ENCODE results near the gene IRAK1BP1. TPM values are rescaled to one million over a fixed set of nuclear protein-coding genes. Genes with fewer than 3 reads are reported as not detected.
A peak's percentile ranks its signal among the peaks of the same experiment; 100 is the strongest.

The IRAK1BP1 gene, protein sequence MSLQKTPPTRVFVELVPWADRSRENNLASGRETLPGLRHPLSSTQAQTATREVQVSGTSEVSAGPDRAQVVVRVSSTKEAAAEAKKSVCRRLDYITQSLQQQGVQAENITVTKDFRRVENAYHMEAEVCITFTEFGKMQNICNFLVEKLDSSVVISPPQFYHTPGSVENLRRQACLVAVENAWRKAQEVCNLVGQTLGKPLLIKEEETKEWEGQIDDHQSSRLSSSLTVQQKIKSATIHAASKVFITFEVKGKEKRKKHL
- 4.5 TPM for polyA plus RNA-seq (2013, experiment 1 of 2)
- 5.6 TPM for polyA plus RNA-seq (2013, experiment 2 of 2)

DNA sequence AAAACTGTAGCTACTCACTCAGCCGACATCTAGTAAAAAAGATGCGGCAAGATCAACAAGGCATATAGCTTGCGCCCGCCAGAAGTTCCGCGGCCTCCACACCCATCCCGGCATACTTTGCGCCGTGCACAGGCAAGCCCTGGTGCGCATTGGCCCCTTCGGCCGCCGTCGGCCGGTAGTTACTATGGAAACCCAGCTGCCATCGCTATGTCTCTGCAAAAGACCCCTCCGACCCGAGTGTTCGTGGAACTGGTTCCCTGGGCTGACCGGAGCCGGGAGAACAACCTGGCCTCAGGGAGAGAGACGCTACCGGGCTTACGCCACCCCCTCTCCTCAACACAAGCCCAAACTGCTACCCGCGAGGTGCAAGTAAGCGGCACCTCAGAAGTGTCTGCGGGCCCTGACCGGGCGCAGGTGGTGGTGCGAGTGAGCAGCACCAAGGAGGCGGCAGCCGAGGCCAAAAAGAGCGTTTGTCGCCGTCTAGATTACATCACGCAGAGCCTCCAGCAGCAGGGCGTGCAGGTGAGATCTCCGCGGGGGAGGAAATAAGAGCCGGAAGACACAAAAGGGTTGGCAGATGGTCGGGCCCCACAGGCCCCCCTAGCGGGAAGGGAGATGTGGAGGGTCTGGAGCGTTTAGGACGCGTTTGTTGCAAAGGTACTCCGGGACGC, at the start of gene IRAK1BP1:
Gene IRAK1BP1 (plus strand): TSS at position 182 of the 671 bp plus-strand sequence. CDS start 26 bp downstream, at position 208.
- H3K27ac ChIP-seq (ENCODE audit: low read depth, low read length), result peak within 1 kb of the TSS; percentile 82

DNA sequence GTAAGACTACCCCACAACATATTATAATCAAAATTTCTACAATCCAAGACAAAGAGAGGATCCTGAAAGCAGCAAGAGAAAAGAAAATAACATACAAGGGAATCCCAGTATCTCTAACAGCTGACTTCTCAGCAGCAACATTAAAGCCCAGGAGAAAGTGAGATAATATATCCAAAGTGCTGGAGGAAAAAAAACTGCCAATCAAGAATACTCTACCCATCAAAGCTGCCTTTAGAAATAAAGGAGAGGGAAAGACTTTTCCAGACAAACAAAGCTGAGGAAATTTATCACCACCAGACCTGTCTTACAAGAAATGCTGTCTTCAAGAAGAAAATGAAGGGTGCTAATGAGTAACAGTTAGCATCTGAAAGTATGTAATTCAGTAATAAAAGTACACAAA, 43.3 kb upstream of the IRAK1BP1 start:
- Histone ChIP-seq H3K36me3 (ENCODE audit: insufficient read depth, low read length) (no peaks in the 10 kb centered on the region), H3K27me3 (ENCODE audit: insufficient read depth, low read length) (peaks cover 10% of the 10 kb centered on the region), H3K9me3 (ENCODE audit: insufficient read depth, low read depth, low read length) (no peaks in the 10 kb centered on the region), H3K4me3 (ENCODE audit: low read length) (no peak overlapping the region), H3K4me1 (ENCODE audit: insufficient read depth, low read length) (no peaks in the 10 kb centered on the region), H3K27ac (ENCODE audit: low read depth, low read length) (no peak overlapping the region), H3K9ac (ENCODE audit: low read depth, low read length) (no peak overlapping the region)

More for the DNA sequence above, at the start of gene IRAK1BP1:
- Histone ChIP-seq H3K27me3 (ENCODE audit: insufficient read depth, low read length) (no peaks in the 10 kb centered on the region), H3K36me3 (ENCODE audit: insufficient read depth, low read length) (no peaks in the 10 kb centered on the region), H3K4me1 (ENCODE audit: insufficient read depth, low read length) (no peaks in the 10 kb centered on the region), H3K9ac (ENCODE audit: low read depth, low read length) (peak within 1 kb of the TSS; percentile 75), H3K4me3 (ENCODE audit: low read length) (peak within 1 kb of the TSS; percentile 73), H3K9me3 (ENCODE audit: insufficient read depth, low read depth, low read length) (no peaks in the 10 kb centered on the region)
- under 1% methylated on average over 48 of the region's 48 CpGs for WGBS

DNA sequence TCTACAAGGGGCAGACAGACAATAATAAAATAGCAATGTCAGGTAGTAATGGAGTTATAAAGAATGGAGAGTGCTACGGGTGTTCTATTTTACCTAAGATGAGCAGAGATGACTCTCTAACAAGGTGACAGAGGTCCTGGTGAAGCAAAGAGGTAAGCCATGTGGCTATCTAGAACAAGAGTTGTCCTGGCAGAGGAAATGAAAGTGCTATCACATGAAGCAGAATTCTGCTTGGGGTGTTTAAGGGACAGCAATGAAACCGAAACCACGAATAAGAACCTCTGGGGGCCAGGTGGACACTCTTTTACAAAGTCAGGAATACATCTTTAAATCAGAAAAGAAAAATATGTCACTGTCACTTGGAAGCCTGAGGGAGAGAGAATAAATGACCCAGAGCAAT, 37.9 kb upstream of the IRAK1BP1 start:
- Histone ChIP-seq H3K27me3 (ENCODE audit: insufficient read depth, low read length) (peaks cover 1% of the 10 kb centered on the region; the same call in 1 of the 2 replicates), H3K9ac (ENCODE audit: low read depth, low read length) (no peak overlapping the region), H3K4me3 (ENCODE audit: low read length) (no peak overlapping the region), H3K27ac (ENCODE audit: low read depth, low read length) (no peak overlapping the region), H3K9me3 (ENCODE audit: insufficient read depth, low read depth, low read length) (no peaks in the 10 kb centered on the region), H3K36me3 (ENCODE audit: insufficient read depth, low read length) (no peaks in the 10 kb centered on the region), H3K4me1 (ENCODE audit: insufficient read depth, low read length) (no peaks in the 10 kb centered on the region)
- 89% methylated on average over 3 of the region's 3 CpGs for WGBS

DNA sequence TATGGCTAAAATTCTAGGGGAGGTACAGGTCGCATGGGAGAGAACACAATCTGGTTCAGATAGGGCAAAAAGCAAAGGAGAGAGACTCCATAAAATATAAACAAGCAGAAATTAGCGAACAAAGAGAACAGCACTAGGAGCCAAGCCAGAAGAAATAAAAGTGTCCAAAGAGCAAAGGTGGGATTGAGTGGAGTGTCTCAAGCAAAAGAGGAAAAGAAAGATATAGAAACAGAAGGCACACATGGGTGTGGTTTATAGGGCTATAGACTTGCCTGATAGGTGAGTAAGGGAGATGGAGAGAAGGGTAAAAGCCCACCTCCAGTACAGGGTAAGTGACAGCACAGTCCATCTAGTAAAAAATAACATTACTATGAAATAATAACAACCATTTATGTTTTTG, 36.5 kb upstream of the IRAK1BP1 start:
- Histone ChIP-seq H3K4me3 (ENCODE audit: low read length) (no peak overlapping the region), H3K36me3 (ENCODE audit: insufficient read depth, low read length) (no peaks in the 10 kb centered on the region), H3K9me3 (ENCODE audit: insufficient read depth, low read depth, low read length) (no peaks in the 10 kb centered on the region), H3K27me3 (ENCODE audit: insufficient read depth, low read length) (no peaks in the 10 kb centered on the region), H3K4me1 (ENCODE audit: insufficient read depth, low read length) (no peaks in the 10 kb centered on the region), H3K27ac (ENCODE audit: low read depth, low read length) (no peak overlapping the region), H3K9ac (ENCODE audit: low read depth, low read length) (no peak overlapping the region)
- WGBS, result 92% methylated on average over 2 of the region's 2 CpGs

DNA sequence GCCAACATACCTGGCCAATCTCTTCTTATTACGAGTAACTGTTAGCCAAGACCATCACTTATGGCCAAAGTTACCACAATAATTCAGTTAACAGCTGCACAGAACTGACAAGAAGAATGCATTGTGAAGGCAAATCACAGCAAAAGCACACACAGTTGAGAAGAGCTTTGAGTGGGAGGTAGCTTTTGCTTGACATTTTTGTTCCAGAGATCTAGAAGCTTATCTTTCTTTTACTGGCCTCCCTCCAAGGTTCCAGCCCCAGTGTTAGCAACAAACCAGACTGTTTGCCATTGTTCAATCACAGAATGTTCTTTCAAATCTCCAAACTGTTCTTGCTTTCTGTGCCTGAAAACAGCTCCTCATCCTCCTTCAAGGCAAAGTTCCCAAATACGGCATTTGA, 35.9 kb upstream of the IRAK1BP1 start:
- no peaks in the 10 kb centered on the region for H3K4me1 ChIP-seq (ENCODE audit: insufficient read depth, low read length)
- no peaks in the 10 kb centered on the region for H3K9me3 ChIP-seq (ENCODE audit: insufficient read depth, low read depth, low read length)
- no peak overlapping the region for H3K27ac ChIP-seq (ENCODE audit: low read depth, low read length)
- no peak overlapping the region for H3K9ac ChIP-seq (ENCODE audit: low read depth, low read length)
- WGBS, result 88% methylated on average over 1 of the region's 2 CpGs
- H3K36me3 ChIP-seq (ENCODE audit: insufficient read depth, low read length), result no peaks in the 10 kb centered on the region
- H3K27me3 ChIP-seq (ENCODE audit: insufficient read depth, low read length), result no peaks in the 10 kb centered on the region
- H3K4me3 ChIP-seq (ENCODE audit: low read length), result no peak overlapping the region

DNA sequence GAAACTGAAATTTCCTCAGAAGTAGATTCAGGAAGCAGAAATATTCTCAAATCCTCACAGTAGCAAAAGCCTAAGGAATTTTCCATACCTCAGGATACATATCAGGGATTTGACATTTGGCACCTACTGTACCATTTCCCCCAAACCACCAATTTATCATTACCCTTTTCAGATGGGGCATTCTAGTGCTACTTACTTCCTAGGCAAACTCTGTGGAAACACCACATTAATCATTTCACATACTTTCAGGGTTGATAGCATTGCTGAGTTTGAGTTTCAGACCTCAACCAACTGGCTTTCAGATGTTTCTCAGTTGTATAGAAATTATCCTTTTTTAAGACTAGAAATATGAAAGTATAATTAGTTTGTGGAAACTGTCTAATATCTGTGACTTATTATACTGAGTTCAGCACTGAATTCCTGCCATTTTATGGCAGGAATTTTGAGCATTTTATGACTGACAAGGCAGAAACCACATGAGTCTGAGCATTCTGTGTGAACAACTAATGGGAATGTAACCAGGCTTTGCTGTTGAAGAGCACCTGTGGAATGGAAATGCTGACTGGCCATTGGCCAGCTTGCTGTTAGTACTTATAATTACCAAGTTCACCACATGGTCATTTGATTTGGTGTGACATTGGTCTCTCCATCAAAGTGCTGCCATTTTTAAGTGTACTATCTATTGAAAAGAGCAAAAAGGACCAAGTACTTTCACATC, 35.1 kb upstream of the IRAK1BP1 start:
- Histone ChIP-seq H3K27me3 (ENCODE audit: insufficient read depth, low read length) (no peaks in the 10 kb centered on the region), H3K4me3 (ENCODE audit: low read length) (no peak overlapping the region), H3K36me3 (ENCODE audit: insufficient read depth, low read length) (no peaks in the 10 kb centered on the region), H3K4me1 (ENCODE audit: insufficient read depth, low read length) (no peaks in the 10 kb centered on the region), H3K9ac (ENCODE audit: low read depth, low read length) (no peak overlapping the region), H3K9me3 (ENCODE audit: insufficient read depth, low read depth, low read length) (no peaks in the 10 kb centered on the region), H3K27ac (ENCODE audit: low read depth, low read length) (no peak overlapping the region)

DNA sequence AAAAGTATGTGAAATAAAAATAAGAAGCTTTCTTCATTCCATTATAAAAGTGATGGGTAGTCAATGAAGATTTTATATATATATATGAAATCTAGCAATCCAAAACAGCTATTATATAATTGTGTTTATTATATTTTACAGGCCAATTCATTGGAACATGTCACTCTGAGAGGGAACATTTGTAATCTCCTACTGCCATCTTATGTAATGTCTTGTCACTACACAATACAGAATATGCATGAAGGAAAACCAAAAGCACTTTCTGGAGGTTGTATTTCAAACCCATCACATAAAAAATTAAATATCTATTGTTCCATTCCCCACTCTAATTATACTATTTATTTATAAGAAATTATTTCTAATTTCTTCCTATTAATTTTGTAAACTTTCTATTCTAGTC, 31.5 kb upstream of the IRAK1BP1 start:
- Histone ChIP-seq H3K4me3 (ENCODE audit: low read length) (no peak overlapping the region), H3K9ac (ENCODE audit: low read depth, low read length) (no peak overlapping the region), H3K9me3 (ENCODE audit: insufficient read depth, low read depth, low read length) (no peaks in the 10 kb centered on the region; the same call in 1 of the 2 replicates), H3K27me3 (ENCODE audit: insufficient read depth, low read length) (no peaks in the 10 kb centered on the region), H3K4me1 (ENCODE audit: insufficient read depth, low read length) (peaks cover 1% of the 10 kb centered on the region), H3K36me3 (ENCODE audit: insufficient read depth, low read length) (no peaks in the 10 kb centered on the region), H3K27ac (ENCODE audit: low read depth, low read length) (no peak overlapping the region)

DNA sequence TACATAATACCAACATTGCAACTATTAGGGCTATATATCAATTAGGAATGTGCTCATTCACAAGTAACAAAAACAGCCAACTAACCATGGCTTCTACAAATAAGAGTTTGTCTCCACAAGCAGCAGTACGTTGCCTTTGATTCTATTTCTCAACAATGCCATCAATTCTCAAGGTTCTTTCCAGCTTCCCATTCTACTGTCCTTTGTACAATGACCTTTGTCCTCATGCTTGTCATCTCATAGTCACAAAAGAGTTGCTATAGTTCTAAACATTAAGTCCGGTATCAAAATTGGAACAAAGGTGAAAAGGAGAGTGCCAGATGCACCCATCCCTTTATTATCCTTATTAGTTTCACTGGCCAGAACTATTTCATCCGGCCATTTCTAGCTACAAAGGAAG, 30.8 kb upstream of the IRAK1BP1 start:
- H3K27me3 ChIP-seq (ENCODE audit: insufficient read depth, low read length), result no peaks in the 10 kb centered on the region
- WGBS, result 93% methylated on average over 3 of the region's 3 CpGs
- H3K9me3 ChIP-seq (ENCODE audit: insufficient read depth, low read depth, low read length), result no peaks in the 10 kb centered on the region; the same call in 1 of the 2 replicates
- H3K4me1 ChIP-seq (ENCODE audit: insufficient read depth, low read length), result peaks cover 9% of the 10 kb centered on the region
- H3K27ac ChIP-seq (ENCODE audit: low read depth, low read length), result no peak overlapping the region
- no peaks in the 10 kb centered on the region for H3K36me3 ChIP-seq (ENCODE audit: insufficient read depth, low read length)
- H3K9ac ChIP-seq (ENCODE audit: low read depth, low read length), result no peak overlapping the region
- H3K4me3 ChIP-seq (ENCODE audit: low read length), result no peak overlapping the region

DNA sequence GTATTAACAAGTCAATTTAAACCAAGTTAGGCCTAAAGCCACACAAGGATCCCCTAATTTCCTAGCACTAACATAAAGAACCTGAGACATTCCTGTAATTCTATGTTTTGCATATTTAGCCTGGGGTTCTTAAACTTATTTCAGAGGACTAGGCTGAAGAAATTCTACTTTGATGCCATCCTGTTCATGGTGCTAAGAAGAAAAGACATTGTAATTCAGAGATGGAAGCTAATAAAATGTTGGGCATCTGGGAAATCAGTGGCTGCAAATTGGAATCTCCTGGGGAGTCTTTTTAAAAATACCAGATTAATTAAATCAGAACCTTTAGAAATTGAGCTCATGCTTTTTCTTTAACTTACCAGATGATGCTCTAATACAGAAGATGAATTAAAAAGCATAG, 26.2 kb upstream of the IRAK1BP1 start:
- no peaks in the 10 kb centered on the region for H3K27me3 ChIP-seq (ENCODE audit: insufficient read depth, low read length)

DNA sequence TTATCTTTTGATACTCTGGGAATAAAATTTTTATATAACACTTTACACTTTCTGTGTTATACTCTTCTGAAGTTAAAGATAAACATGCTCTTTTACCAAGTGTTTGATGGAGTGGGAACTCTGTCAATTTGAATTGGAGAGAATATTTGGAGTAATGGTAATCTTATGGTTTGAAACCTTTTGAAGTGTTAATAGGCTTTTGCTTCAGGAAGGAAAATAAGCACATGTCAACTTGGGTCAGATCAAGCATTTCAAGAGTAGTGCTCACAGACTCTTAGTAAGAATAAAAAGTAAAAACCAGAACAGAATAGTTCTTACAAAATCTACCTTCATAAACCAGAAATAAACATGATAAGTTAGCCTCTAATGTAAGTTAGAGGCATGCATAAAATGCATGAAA, 24.4 kb upstream of the IRAK1BP1 start:
- Histone ChIP-seq H3K4me1 (ENCODE audit: insufficient read depth, low read length) (peaks cover 34% of the 10 kb centered on the region), H3K36me3 (ENCODE audit: insufficient read depth, low read length) (no peaks in the 10 kb centered on the region), H3K9me3 (ENCODE audit: insufficient read depth, low read depth, low read length) (no peaks in the 10 kb centered on the region; the same call in 1 of the 2 replicates), H3K4me3 (ENCODE audit: low read length) (no peak overlapping the region; the same call in 1 of the 2 replicates), H3K9ac (ENCODE audit: low read depth, low read length) (no peak overlapping the region), H3K27ac (ENCODE audit: low read depth, low read length) (no peak overlapping the region), H3K27me3 (ENCODE audit: insufficient read depth, low read length) (no peaks in the 10 kb centered on the region)

More for the DNA sequence above, 26.2 kb upstream of the IRAK1BP1 start:
- Histone ChIP-seq H3K4me1 (ENCODE audit: insufficient read depth, low read length) (peaks cover 34% of the 10 kb centered on the region), H3K4me3 (ENCODE audit: low read length) (no peak overlapping the region), H3K27ac (ENCODE audit: low read depth, low read length) (no peak overlapping the region), H3K9me3 (ENCODE audit: insufficient read depth, low read depth, low read length) (no peaks in the 10 kb centered on the region; the same call in 1 of the 2 replicates), H3K9ac (ENCODE audit: low read depth, low read length) (no peak overlapping the region), H3K36me3 (ENCODE audit: insufficient read depth, low read length) (no peaks in the 10 kb centered on the region)

DNA sequence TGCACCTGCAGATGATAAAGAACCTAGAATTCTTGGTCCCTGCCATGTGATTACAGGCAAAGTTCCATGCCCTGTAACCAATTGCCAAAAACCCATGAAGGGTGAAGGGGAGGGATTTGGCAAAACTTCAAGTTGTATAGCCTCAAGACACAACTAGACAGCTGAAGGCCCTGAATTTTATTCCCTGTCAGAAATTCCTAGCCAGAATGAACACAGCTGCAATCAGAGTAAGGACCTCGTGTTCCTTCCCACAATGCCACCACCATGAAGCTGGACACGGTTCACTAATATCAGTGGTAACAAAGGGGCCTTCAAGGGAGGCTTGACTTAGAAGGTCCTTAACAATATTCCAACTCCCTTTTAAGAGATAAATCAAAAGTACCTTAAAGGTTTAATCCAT, 22.5 kb upstream of the IRAK1BP1 start:
- 90% methylated on average over 2 of the region's 2 CpGs for WGBS

More for the DNA sequence above, 22.5 kb upstream of the IRAK1BP1 start:
- Histone ChIP-seq H3K36me3 (ENCODE audit: insufficient read depth, low read length) (no peaks in the 10 kb centered on the region), H3K27ac (ENCODE audit: low read depth, low read length) (no peak overlapping the region), H3K9me3 (ENCODE audit: insufficient read depth, low read depth, low read length) (no peaks in the 10 kb centered on the region), H3K9ac (ENCODE audit: low read depth, low read length) (no peak overlapping the region), H3K27me3 (ENCODE audit: insufficient read depth, low read length) (no peaks in the 10 kb centered on the region), H3K4me3 (ENCODE audit: low read length) (no peak overlapping the region), H3K4me1 (ENCODE audit: insufficient read depth, low read length) (peaks cover 34% of the 10 kb centered on the region)

All from HUES64 (cell line).